Cardiac fibroblast (primary cell): Measurements from ENCODE around the gene BMP4.

Experiments
- DNase-seq, 2 donors: peaks; one replicate each; pipeline versions ENCODE4 v3.0.0 to v3.0.0-alpha.2; 2010; ENCODE audit warnings: low read depth in 2 of 2
- H3K4me3 ChIP-seq, 2 donors: replicated peaks in 1 of 2; 1 replicate in 1 of 2; 2 replicates in 1 of 2; pipeline ENCODE4 v1.5.1; 2011; ENCODE audit warnings: low read depth in 2 of 2, low read length in 2 of 2, mild to moderate bottlenecking in 2 of 2, moderate library complexity in 1 of 2
- CTCF ChIP-seq: IDR thresholded peaks from one replicate; pipeline ENCODE4 v1.5.1; 2011; ENCODE audit warnings: low read depth, mild to moderate bottlenecking, low read length, inconsistent platforms

BMP4 gene

GRCh38 chr14:53955229-53955556 lies 1.4 kb downstream of the BMP4 start:
- H3K4me3 ChIP-seq: peak overlapping the region; percentile 60 to 65
- no peak for TF ChIP-seq CTCF
- DNase-seq: no peak

- peak; percentile 41 to 49 for DNase-seq
- TF ChIP-seq CTCF: no peak
- peak overlapping the region; percentile 60 to 65 for H3K4me3 ChIP-seq
Observed at GRCh38 chr14:53954551-53955228, 1.9 kb downstream of the BMP4 start.

GRCh38 chr14:53953828-53954550 lies 2.6 kb downstream of the BMP4 start:
- DNase-seq: peak; percentile 54 to 57
- TF ChIP-seq CTCF: no peak
- peak overlapping the region; percentile 60 to 65 for H3K4me3 ChIP-seq

- H3K4me3 ChIP-seq: peak overlapping the region; percentile 60 to 72
- no peak for TF ChIP-seq CTCF
Observed at GRCh38 chr14:53953002-53953827, 3.4 kb downstream of the BMP4 start.

GRCh38 chr14:53952533-53952932 lies 4.1 kb downstream of the BMP4 start:
- H3K4me3 ChIP-seq: peak overlapping the region; percentile 60 to 72
- TF ChIP-seq CTCF: no peak
- peak in 1 of 2 donors; percentile 44 for DNase-seq

More at GRCh38 chr14:53953002-53953827, 3.4 kb downstream of the BMP4 start:
- peak; percentile 71 to 94 for DNase-seq

GRCh38 chr14:53951627-53952303 lies 4.9 kb downstream of the BMP4 start:
- DNase-seq: no peak
- TF ChIP-seq CTCF: no peak
- H3K4me3 ChIP-seq: peak overlapping the region; percentile 60 to 72
